ENCODE data around the gene ETDB.
"Not testable (repeated sequence)": the region's sequence is repeated elsewhere in the genome, so short reads cannot be mapped to it uniquely, and the experiment has no call there.

Gene ETDB
- 0 reads per million in 2 donors for total RNA-seq

DNA sequence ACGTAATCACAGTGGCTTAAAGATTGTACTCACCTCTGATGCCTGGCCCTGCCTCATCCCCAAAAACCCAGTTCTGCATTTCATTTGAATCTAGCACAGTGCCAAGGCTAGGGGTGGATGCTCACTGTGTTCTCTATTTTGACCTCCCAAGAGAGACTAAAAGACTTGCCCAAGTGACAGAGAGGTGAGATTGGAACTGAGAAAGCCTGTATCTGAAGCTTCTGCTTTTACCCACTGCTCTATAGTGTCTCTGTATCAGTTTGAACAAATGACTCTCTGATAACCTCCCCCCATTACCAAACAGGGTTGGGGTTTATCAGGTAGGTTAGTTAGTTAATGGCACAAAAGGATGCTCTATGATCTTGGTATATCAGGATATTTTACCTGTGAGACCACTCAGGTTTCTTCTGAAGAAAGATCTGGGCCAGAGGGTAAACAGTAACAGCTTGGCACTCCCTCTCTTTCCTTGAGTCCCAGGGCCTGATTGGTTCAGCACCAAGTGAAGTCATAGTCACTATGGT, at the start of gene ETDB:
TSS of gene ETDB (minus strand) at position 471 of the 521 bp plus-strand sequence. CDS start 1,265 bp downstream, outside the sequence.
- not testable (repeated sequence) for DNase-seq

DNA sequence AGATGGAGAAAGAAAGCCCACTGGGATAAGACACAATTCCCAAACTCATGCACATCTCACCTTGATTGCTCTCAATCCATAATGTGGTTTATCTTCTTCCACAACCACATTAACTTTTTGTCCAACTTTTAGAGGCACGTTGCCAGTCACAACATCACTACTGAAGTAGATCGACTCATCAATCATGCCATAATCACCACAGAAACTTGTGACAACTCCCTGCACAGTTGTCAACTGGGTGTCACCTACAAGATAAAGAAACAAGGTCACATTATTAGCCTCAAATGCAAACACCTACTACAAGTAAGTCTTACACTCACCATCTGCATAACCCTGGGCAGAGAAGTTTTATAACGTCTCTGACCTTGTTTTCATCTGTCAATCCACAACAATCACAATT, 49.2 kb upstream of the ETDB start:
- not testable (repeated sequence) for DNase-seq

DNA sequence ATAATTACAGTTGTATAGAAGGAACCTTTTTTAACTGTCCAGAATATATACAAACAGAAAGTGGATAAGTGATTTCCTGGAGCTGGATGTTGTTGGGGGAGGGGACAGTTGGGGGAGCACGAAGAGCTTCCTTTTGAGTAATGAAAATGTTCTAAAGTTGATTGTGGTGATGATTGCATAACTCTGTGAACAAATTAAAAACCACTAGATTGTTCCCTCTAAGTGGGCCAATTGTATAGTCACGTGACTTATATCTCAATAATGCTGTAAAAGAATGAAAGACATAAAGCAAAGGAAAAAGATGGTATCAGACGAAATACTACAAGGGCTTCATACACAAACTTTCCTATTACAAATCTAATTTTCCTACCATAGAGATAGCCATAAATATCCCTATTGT, 48.2 kb upstream of the ETDB start:
- no peak for DNase-seq

DNA sequence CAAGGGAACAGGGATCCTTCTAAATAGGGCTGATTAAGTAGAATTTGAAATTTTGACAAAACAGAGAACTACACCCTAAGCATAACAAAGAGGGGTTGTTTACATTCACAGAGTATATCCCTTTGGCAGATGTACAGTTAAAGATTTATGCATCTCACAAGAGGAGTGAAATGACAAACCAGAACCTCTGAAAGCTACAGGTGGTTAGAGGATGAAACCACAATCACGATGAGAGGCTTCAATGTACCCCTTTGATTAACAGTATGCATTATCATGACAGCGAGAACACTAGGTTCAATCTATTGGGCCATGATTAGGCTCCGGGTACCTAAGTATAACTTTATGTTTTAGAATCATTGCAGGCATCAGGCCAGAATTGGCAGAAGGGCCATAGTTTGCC, 34.4 kb upstream of the ETDB start:
- not testable (repeated sequence) for DNase-seq

DNA sequence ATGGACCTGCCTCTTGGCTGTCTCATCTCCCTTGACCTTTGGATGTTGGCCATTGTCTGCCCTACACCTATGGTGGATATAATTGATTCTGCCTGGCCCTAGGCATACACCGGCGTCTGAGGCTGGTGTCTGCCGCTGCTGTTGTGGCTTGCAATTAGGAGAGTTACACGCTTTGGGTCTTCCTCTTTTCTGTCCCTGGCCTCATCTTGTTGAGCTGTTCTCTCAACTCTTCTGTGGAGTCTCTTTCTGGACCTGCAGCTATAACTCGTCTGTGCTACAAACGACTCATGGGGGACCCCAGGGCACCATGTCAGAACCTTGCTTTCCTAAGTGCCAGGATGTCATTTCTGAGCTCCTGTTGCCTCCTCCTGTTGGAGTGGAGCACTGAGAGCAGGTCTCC, 5.8 kb upstream of the ETDB start:
- not testable (repeated sequence) for DNase-seq

DNA sequence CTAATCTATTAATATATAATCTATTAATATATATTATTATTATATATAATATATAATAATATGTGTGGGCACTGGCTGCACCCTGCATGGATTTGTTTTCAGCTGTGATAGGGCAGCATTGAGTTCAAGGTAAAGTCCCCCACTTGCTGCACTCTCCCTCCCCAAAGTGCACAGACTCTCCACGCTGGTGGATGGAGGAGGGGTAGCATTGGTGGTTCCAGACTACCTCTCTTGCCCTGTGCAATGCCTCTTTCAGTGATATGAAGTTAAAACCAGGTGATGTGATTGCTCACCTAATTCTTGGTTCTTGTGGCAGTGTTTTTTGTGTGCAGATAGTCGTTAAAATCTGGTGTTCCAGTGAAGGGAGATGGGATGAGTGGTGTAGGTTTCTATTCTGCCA, 4.3 kb downstream of the ETDB start:
- not testable (repeated sequence) for DNase-seq

DNA sequence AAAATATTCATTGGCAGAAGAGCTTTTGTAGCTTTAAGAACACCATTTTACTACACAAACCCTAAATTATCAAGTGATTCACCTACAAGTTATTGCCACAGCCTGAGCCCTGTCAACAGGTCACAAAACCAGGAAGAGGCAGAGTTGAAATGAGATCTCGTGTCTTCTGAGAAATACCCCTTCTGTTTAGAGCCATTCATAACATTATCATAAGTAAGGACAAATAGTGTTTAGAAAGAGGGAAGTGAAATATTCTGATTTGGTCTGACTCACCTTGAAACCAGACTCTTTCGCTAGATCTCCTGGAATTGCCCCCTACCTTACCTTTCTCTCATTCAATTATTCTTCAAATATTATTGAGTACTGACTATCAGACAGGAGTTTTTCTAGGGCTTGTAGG, 5.9 kb downstream of the ETDB start:
- DNase-seq = no peak

DNA sequence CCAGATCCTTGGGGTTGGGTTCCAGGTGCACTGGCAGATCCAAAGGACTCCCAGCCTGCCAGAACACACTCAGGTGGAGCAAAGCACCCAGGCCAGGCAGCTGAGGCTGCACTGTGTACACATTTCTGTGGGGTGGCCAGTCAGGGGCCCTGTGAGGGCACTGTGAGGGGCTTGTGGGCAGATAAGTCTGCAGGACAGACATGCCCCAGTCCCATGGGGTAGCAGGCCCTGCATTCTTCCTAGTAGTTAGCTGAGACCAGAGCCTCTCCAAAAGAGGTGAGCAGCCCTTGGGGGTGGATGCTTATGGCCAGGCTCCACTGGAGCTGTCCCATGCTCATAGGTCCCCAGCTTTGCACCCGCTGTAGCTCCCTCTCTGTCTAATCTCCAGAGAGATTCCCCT, 7.6 kb downstream of the ETDB start:
- no peak for DNase-seq

DNA sequence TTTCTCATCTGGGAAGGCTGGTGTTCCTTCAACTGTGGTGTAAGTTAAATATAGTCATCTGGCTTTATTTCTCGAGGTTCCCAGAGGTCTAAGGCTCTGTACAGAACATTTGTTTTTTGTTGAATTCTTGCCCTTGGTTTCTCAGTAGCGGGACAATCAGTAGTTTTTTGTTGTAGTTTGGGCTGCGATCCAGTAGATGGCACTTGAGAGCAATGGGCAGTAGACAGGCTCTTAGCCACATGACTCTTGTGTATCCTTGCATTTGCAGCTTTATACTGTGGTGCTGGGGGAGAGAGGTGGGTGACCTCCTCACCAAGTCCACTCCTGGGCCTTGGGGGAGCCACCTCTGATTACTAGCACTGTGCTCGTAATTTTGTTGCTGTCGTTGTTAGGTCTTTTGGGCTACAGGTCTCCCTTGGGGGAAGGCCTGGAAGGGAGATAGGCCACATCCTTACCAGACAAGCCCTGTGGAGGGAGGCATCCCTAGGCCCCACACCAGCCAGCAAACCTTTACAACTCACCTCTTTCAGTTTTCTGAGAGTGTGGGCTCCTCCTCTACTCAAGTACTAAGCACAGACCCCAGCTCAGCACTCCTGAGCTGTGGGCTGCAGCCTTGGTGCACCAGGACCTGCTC, 8.1 kb downstream of the ETDB start:
- DNase-seq = peak; percentile 23

DNA sequence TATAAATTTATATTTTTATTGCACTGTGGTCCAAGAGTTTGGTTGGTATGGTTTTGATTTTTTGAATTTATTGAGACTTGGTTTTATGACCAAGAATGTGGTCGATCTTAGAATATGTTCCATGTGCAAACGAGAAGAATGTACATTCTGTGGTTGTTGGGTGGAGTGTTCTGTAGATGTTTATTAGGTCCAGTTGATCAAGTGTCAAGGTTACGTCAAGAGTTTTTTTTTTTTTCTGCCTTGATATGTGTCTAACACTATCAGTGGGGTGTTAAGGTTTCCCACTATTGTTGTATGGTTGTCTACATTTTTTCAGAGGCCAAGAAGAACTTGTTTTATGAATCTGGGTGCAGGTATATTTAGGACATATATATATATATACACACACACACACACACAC, 10.8 kb downstream of the ETDB start:
- no peak for DNase-seq

DNA sequence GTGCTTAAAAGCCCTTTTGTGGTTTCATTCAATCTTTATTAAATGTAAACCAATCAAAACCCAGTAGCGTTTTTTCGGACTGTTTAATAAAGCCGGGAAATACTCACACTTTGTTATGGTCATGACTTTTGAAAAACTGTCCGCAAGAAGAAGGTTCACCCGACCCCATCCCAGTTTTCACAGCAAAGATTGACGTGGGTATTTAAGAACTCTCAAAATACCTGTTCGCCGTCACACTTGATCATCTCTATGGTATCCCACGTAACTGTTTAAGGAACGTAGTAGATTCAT, 20.9 kb downstream of the ETDB start:
- DNase-seq = no peak

DNA sequence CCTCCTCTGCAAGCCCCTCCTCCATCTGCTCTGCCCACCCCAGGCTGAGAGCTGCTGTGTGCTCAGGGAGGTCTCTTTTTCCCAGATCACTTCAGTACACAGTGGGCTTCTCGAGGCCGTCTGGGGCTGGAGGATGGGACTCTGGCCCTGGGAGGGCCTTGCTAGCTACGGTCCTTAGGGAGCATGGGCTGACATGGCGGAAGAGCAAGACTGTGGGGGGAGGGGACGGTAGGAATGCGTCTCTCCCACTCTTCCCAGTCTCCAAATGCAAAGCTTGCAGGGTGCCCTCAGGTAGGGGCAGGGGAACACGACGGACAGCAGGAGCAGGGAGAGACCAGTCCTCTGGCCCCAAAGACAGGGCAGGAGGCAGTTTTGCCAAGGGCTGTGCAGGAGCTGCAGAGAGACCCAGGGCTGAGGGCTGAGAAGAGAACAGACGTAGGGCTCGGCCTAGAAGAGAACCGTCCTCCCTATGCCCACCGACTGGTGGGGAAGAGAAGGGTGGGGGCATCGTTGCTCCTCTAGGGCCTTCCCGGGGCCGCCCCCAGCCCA, 23.1 kb downstream of the ETDB start:
- not testable (repeated sequence) for DNase-seq

DNA sequence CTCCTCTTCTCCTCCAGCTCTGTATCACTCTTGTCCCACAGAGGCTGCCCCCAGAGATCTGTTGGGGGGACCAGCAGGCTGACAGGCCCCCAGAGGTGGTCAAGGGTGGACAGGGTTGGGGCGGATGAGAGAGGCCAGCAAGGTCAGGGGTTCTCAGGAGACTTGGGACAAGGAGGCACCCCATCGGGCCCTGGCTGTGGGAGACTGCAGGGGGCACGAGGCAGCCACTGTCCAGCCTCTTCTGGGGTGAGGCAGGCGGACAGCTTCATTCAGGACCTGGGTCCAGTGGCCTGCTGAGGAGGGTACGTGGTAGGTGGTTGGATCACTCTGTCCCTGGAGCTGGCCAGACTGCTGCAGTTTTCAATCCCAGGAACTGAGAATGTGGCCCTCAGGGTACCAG, 24.6 kb downstream of the ETDB start:
- DNase-seq = no peak

DNA sequence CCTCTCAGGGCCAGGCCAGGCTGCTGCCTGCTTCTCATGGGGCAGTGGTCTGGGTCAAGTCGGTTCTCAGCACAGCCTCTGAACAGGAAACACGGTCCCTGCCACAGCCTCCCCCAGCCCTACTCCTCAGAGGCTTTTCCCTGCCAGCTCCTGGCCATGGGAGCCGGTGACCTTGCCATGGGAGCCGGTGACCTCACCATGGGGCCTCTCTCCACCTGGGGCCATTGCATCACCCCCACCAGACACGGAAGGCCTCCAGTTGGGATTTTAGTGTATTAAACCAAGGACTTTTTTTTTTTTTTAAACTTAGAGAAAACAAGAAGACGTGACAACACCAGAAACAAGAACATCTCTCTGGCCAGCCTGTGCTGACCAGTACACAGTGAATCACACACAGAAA, 25.6 kb downstream of the ETDB start:
- no peak for DNase-seq

DNA sequence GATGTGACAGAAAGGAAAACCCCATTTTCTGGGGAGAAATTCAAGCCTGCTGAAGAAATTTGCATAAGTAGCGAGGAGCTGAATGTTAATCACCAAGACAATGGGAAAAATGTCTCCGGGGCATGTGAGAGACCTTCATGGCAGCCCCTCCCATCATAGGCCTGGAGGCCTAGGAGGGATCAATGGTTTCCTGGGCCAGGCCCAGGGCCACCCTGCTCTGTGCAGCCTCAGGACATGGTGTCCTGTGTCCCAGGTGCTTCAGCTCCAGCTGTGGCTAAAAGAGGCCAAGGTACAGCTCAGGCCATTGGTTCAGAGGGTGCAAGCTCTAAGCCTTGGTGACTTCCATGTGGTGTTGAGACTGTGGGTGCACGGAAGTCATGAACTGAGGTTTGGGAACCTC, 31.2 kb downstream of the ETDB start:
- DNase-seq = no peak

DNA sequence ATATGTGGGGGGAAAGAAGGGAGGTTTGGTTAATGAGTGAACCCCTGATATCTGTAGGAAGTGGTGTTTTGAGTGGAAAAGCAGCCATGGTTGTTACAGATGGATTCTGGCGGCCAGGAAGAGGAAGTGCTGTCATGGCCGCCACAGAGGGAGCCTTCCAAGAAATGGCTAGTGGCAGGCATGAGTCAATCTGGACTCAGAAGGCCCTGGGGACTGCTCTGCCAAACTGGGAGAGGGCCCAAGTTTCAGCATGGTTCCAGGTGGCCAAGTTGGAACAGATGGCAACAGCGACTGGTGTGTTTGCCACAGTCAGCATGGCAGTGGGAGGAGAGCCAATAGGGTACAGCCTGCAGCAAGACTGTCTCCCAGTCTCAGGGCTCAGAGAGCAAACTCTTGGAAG, 32.5 kb downstream of the ETDB start:
- DNase-seq = no peak

DNA sequence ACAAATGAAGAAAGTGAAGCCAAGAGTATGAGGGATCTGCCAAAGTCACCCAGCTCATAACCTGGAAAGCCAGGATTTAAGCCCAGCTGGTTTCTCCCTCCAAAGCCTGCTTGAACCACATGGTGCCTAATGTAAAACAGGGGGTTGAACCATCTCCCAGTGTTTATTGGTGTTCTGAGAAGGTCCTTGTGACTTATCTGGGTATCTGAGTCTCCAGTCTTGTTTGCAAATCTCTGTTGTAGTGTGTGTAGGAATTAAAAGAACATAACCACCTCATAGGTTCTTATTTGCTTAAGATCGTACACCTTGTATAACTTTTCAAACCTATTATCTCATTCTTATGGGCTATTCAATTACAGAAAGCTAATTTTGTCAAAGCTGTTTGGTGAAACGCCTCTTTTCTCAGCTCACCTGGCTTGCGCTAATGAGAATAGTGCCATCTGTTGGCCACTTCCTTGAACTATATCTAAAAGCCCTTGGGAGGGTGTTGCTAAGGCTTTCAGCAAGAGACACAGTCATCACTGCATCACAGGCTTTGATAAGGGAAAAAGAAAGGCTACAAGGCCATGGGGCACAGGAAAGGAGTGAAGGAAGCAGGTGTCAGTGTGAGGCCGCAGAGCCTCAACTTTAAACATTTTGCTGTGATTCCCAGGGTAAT, 34.0 kb downstream of the ETDB start:
- no peak for DNase-seq

DNA sequence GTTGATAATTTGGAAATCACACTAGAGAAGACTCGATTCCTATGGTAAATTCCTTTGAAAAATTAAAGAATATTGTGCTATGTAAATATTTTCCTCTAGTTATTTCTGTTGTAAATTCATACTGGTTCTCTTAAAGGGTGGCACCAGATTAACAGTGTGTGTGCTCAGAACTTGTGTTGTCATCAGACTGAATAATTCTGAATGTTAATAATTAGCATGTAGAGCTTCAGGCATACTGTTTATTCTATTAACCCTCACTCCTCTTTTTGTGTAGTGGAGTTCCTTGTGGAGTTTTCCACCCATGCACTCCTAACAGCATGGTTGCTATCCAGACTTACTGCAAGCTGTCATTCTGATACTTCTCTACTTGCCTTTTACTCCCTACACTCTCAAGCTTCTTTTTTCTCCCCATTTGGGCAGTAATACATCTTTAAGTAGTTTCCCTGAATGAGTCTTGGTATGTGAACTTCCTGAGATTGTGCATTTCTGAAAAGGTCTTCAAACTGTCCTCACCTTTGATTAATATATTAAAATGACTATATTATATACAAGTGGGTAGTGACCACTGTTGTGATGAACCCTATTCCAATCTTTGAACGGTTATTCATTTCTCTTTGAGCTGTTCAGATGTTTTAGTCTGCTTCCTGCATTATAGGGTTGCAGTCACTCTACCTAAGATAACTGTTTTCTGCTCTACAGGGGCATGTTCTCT, 38.5 kb downstream of the ETDB start:
- DNase-seq = no peak
